Amniotic stem cell (primary cell): ENCODE results near the gene TANK.
"Not testable (repeated sequence)": the region's sequence is repeated elsewhere in the genome, so short reads cannot be mapped to it uniquely, and the experiment has no call there.

Experiments used
- DNase-seq: peaks from one replicate; lab custom pipeline; 2025; lab: John Stamatoyannopoulos, UW

TANK gene

DNA sequence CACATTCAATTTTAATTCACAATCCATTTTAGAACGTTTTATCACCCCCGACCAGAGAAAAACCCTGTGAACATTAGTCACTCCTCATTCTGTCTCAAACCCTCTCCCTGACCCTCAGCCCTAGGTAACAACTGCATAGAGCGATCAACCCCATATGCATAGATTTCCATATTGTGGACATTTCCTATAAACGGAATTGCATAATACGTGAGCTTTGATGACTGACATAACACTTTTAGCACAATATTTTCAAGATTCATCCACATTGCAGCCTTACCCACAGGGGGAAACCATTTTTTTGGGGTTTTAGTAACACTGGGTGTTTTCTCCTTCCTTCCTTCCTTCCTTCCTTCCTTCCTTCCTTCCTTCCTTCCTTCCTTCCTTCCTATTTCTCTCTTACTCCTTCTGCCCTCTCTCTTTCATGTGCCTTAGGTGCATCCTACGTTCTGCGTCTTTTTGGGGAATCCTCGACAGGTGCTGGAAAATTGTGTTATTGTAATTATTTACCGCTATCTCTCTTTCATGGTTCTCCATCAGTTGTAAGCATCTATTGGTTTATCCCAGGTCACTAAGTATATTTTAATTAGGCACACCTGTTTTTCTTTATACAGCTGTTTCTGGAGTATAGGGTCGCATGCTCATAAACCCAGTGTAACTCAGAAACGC lies 118.5 kb downstream of the TANK start:
- DNase-seq: not testable (repeated sequence)

DNA sequence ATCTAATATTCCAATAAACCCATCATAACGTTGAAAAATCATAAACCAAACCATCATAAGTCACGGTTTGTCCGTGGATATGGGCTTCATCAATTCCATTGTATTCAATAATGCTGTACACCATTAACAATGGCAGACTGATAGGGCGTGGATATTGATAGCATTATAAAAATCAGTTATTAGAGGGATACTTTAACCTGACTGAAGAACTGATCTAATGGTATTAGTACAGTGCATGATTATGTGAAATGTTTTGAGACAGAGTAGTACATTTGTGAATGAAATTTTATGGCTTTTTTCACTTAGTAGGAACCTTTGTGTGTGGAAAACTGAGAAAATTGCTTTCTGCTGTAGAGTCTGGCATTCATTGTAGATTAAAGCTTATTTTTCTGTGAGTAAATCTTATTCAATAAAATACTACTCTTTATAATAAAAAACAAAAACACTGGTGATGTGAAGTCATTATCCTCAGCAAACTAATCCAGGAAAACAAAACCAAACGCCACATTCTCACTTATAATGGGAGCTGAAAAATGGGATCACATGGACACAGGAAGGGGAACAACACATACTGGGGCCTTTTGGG lies 119.1 kb downstream of the TANK start:
- DNase-seq: not testable (repeated sequence)

DNA sequence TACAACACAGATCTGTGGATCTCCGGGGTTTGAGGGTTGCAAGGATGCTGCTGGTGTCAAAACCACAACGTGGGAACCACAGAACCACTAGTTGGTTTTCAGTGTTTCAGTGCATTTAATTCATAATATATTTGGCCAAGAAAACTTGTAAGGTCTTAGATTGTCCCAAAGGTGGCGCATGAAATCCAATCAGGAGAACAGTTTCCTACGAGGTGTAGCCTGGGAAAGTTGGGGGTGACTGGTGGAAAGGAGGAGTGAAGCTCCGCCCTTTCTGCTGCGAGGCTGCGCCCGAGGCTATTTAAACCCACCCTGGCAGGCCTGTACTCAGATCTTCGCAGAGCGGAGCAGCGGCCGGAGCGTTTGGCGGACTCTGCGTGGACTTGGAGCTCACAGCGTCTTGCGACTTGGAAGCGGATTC lies 120.7 kb downstream of the TANK start:
- not testable (repeated sequence) for DNase-seq

DNA sequence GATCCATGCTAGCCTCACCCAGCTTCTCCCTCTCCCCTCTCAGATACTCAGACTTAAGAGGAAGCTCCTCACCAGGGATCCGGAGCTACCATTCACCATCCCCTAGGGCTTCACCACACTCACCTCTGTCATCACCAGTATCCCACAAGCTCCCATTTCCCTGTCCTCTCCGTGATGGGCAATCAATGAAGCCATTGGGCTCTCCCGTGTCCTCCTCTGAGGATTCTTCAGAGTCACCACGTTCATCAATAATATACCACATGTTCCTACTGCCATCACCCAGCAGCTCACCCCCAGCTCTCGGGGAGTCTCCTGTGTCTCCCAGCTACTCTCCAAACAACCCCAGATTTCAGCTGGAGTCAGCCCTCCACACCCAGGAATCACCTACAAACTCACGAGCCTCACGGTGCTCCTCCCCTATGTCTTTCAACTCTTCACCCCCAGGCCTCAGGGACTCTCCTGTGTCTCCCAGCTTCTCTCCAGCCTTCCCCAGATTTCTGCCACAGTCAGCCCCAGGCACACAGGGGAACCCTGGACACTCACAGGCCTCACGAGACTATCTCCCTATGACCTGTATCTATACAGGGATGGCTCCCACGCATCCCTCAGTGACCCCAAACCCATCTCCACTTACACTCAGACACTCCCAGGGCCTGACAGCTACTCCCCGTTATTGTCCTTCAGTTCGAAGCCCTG lies 121.5 kb downstream of the TANK start:
- DNase-seq: not testable (repeated sequence)

DNA sequence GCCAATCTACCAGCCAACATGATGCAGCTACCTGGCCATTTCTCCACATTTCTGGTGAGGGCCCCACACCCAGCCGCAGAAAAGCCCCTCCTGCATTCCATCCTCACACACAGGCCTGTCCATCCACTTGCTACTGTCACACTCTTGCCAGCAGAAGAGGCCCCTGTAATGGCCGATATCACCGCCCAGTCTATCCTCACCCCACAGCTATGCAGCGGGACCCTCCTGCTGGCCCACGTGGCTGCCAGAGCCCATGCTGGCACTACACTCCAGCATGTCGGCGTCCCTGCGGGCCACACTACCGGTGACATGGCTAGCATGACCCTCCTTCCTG lies 122.0 kb downstream of the TANK start:
- not testable (repeated sequence) for DNase-seq

DNA sequence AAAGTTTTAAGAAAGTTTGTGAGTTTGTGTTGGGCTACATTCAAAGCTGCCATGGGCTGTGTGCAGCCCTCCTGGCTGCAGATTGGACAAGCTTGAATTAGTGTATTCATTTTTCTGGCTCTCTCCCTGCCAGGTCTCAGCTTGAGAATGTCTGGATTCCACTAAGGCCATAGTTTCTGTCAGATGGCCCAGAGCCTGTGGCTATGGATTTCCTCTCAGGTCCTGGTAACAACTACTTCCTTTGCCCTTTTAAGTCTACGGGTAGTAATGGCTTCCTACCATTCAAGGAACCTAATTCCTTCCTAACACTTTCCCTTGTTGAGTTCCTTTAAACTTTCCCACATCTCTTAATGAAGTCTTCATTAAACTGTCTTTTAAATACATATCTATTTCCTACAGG lies 123.7 kb downstream of the TANK start:
- DNase-seq: no peak
